ENCODE results near the gene PON1. TPM values are rescaled to one million over a fixed set of nuclear protein-coding genes. Genes with fewer than 3 reads are reported as not detected.

The PON1 gene
- polyA plus RNA-seq, 4 donors, result 0.52 to 1.4 (median 0.70) TPM

DNA sequence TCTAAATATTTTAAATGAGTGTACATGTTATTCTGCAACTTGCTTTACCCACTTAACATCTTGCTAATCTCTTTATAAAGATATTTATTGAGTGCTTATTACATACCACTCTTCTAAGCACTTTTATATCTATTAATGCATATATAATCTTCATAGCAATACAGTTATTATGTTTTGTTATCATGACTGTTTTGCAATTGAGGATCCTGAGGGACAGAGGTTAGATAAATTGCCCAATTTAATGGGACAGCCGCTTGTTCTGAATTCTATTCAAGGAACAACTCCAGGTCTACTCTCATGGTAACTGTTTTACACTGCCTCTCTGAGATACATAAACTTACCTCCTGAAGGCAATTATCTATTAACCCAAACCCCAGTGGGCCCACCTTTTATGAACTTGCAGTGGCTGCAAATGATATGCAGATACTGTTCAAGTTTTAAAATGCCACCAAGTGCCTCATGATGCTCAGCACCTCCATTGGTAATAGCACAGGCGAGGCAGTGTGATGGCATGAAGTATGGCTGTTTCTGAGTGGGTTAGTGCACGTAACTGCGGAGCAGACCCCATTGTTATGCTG is 60.5 kb downstream of the PON1 start:
- no peak for DNase-seq (ENCODE audit: low read depth in 4 of 4, low spot score in 2 of 4)

DNA sequence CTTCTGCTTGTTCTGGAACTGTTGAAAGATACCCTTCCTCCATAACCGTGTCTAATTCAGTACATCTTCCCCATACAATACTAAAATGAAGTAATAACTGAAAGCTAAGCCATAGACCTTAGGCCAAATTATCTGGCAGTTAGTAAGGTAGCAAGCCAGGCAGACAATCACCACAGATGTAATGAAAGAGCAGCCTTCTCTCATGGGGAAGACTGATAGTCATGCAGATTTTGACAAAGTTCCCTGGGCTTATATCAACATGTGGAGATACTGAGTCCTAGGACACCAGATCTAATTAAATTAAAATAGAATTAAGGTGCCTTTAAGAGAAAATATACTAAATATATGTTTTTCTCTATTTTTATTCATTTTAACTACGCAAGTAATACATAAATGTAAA is 61.5 kb downstream of the PON1 start:
- DNase-seq (ENCODE audit: low read depth in 4 of 4, low spot score in 2 of 4), result no peak

DNA sequence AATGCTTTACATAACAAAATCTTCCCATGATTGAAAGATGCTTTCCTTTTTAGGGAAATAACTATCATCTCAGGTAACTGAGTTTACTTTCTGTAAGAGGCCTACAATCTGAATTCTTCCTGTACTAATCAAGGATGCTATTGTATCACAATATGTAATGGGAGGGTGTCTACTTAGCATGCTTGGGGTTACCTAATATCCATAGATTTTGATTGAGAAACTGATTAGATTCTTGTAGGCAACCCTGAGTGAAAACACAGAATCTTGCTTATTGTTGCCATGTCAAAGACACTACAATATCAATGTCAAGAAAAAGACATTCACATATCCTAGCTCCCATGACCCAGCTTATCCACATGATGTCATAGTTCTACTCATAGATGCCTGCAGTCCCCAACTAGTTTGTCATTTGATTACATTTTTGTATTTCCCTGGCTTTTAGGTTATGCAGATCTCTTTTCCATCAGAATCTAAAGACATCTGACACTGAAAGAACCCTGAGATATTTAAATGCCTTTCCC is 62.4 kb downstream of the PON1 start:
- no peak for DNase-seq (ENCODE audit: low read depth in 4 of 4, low spot score in 2 of 4)

DNA sequence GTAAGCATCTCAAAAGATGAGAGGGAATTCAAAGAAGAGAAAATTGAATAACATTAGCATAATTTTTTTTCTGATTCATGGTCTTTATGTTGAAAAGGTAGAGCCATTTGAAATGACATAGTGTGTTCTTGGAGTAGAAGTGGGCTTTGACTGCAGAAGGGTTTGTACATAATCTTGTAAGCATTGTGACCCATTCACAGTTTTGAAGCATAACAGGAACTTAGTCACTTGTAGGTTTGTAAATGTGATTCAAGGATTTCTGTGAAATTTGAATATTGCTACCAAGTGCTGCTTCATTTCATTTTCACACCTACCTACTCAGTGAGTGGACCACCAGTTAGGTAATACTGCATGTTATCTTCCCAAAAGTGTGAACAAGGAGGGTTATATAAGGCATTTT is 68.6 kb downstream of the PON1 start:
- DNase-seq (ENCODE audit: low read depth in 4 of 4, low spot score in 2 of 4), result no peak

DNA sequence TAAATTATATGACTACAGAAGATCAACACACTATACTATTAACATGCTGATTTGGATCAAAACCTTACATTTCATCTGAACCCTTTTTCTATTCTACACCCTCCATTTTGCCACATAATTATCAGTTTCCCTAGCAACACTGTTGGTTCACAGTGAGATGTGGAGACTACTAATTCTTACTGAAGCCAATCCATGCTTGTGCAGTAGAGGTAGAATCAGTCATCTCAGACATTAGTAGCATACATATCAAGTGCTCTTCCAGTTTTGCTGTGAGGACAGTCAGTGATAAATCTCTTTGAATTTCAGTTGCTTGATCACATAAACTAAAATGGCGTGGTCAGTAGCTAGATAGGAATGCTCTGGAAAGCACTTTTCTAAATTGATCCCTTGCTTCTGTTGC is 70.3 kb downstream of the PON1 start:
- DNase-seq (ENCODE audit: low read depth in 4 of 4, low spot score in 2 of 4), result no peak

DNA sequence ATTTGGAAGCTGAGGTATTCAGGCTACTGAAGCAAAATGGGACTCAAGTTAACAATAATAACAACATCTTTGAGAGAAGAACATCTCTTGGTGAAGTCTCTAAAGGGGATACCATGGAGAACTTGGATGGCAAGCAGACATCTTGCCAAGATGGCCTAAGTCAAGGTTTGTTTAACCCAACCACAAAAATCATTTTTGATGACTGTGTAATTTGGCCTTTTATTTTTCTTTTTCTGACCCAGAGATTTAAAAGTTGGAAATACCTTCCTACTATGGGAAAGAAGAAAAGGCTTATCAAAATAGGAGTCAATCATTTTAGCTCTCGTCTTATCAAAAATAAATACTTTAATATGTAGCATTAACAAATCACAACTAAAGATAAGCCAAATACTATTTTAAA is 72.4 kb downstream of the PON1 start:
- DNase-seq (ENCODE audit: low read depth in 4 of 4, low spot score in 2 of 4), result no peak

DNA sequence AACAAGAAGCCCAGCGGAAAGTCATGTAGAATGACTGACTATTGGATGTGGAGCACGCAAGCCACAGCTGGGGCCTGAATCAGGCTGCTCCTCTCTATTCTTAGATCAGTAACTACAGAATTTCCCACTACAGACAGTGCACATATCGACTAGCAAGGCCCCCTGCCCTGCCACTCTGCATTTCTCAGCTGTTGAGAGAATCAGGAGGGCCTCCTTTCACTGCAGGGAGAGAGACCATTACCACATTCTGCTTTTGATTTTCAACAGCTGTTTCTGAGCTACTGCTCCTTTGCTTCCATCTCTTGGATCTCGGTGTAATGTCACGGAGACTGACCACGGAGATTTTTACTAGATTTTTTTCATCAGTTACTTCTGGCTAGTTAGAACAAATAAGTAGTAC is 73.8 kb downstream of the PON1 start:
- DNase-seq (ENCODE audit: low read depth in 4 of 4, low spot score in 2 of 4), result peak in 1 of 4 donors; percentile 6

Other genes with a start within 250 kb of the PON1 start
- gene PON3, start 71.8 kb upstream of the PON1 start, polyA plus RNA-seq (ENCODE audit: insufficient read length in 4 of 4), result 1 to 10 TPM; 1.0 to 2.8 (median 2.2) TPM
- 100 to 1,000 TPM; 140 to 245 (median 193) TPM for gene PON2, start 110.5 kb upstream of the PON1 start, polyA plus RNA-seq (ENCODE audit: insufficient read length in 4 of 4)
- gene ASB4, start 161.4 kb upstream of the PON1 start, polyA plus RNA-seq (ENCODE audit: insufficient read length in 4 of 4), result under 1 TPM; 0.10 to 0.22 (median 0.19) TPM

All from left renal cortex interstitium (tissue), 4 donors.